H1 (cell line): Measurements from ENCODE around the gene BRD9. TPM values are rescaled to one million over a fixed set of nuclear protein-coding genes. Genes with fewer than 3 reads are reported as not detected.

ENCODE experiments used
- CTCF ChIA-PET: fragments of 300-600 bp; sonication (Branson Sonifier 250); formaldehyde crosslinking; loops from one replicate; lab custom pipeline; 2021; ENCODE audit not compliant: partially characterized antibody; lab: Charles Lee
- POLR2A ChIA-PET: fragments of 300-600 bp; sonication (Branson Sonifier 250); formaldehyde crosslinking; loops from one replicate; lab custom pipeline; 2021; ENCODE audit warnings: inconsistent platforms; ENCODE audit not compliant: partially characterized antibody; lab: Charles Lee
- DNase-seq, 2 experiments: peaks; one replicate each; pipeline versions ENCODE4 v3.0.0 to v3.0.0-alpha.2; 2010 to 2022; ENCODE audit warnings: low spot score in 2 of 2, low read depth in 1 of 2, mixed read lengths in 1 of 2
- FAIRE-seq: peaks from 2 replicates; lab custom pipeline; 2011; peaks lifted over from hg19 to GRCh38; lab: Jason Lieb, UNC
- H2AFZ ChIP-seq: 2 replicates; pipeline ENCODE4 v1.8.1; 2012; ENCODE audit warnings: low read length, inconsistent platforms
- H2AK5ac ChIP-seq: 2 replicates; pipeline ENCODE4 v1.6.1; 2013; ENCODE audit warnings: low read depth, low read length
- H2BK120ac ChIP-seq: replicated peaks from 2 replicates; pipeline ENCODE3; 2013; ENCODE audit warnings: low read depth, low read length, inconsistent platforms
- H2BK12ac ChIP-seq: 2 replicates; pipeline ENCODE4 v1.6.1; 2013; ENCODE audit warnings: low read depth, low read length
- H2BK15ac ChIP-seq: 2 replicates; pipeline ENCODE4 v1.6.1; 2013; ENCODE audit warnings: low read length
- H2BK20ac ChIP-seq: 2 replicates; pipeline ENCODE4 v1.6.1; 2013; ENCODE audit warnings: low read length
- H2BK5ac ChIP-seq: 2 replicates; pipeline ENCODE4 v1.6.1; 2013; ENCODE audit warnings: low read depth, low read length
- H3K14ac ChIP-seq: 2 replicates; pipeline ENCODE4 v1.6.1; 2013; ENCODE audit warnings: inconsistent platforms; ENCODE audit not compliant: insufficient read length
- H3K18ac ChIP-seq: 2 replicates; pipeline ENCODE4 v1.6.1; 2013; ENCODE audit warnings: low read length; ENCODE audit errors: extremely low read depth
- H3K23ac ChIP-seq: 2 replicates; pipeline ENCODE4 v1.6.1; 2013; ENCODE audit warnings: inconsistent platforms; ENCODE audit not compliant: insufficient read length
- H3K23me2 ChIP-seq: 2 replicates; pipeline ENCODE4 v1.6.1; 2013; ENCODE audit warnings: low read depth, low read length
- H3K27ac ChIP-seq: 2 replicates; pipeline ENCODE4 v1.6.1; 2011; ENCODE audit warnings: low read depth, low read length, inconsistent platforms
- H3K27me3 ChIP-seq, 4 experiments: replicated peaks in 1 of 4; 1 replicate in 1 of 4; 2 replicates in 3 of 4; pipeline versions ENCODE4 v1.6.1 to v1.8.1; 2011 to 2013; ENCODE audit warnings: low read length in 3 of 4, mild to moderate bottlenecking in 3 of 4, inconsistent platforms in 2 of 4, mixed read lengths in 2 of 4, moderate library complexity in 1 of 4; ENCODE audit not compliant: control insufficient read depth in 3 of 4, insufficient read depth in 3 of 4; ENCODE audit errors: extremely low read depth in 1 of 4
- H3K36me3 ChIP-seq, 4 experiments: 2 replicates each; pipeline versions ENCODE4 v1.6.1 to v1.8.1; 2011 to 2013; ENCODE audit warnings: mild to moderate bottlenecking in 4 of 4, low read length in 3 of 4, moderate library complexity in 2 of 4, control low read depth in 1 of 4, inconsistent platforms in 1 of 4; ENCODE audit not compliant: insufficient read depth in 4 of 4, control insufficient read depth in 2 of 4
- H3K4ac ChIP-seq: replicated peaks from 2 replicates; pipeline ENCODE3; 2013; ENCODE audit warnings: low read length, low read depth, mixed read lengths, inconsistent platforms; ENCODE audit not compliant: insufficient read length
- H3K4me1 ChIP-seq, 4 experiments: replicated peaks in 1 of 4; 1 replicate in 1 of 4; 2 replicates in 3 of 4; pipeline versions ENCODE4 v1.6.1 to v1.8.1; 2011 to 2013; ENCODE audit warnings: low read length in 3 of 4, inconsistent platforms in 2 of 4, mixed read lengths in 1 of 4; ENCODE audit not compliant: insufficient read depth in 4 of 4, control insufficient read depth in 3 of 4
- H3K4me2 ChIP-seq, 2 experiments: 2 replicates each; pipeline versions ENCODE4 v1.6.1 to v1.8.1; 2011 to 2013; ENCODE audit warnings: low read depth in 2 of 2, low read length in 2 of 2, control low read depth in 1 of 2, inconsistent platforms in 1 of 2, mild to moderate bottlenecking in 1 of 2; ENCODE audit not compliant: insufficient read depth in 1 of 2
- H3K4me3 ChIP-seq, 4 experiments: fragments of 200-600, 300-600 bp in 1 of 4; sonication (generic), shearing (Covaris generic), sonication (Bioruptor Twin) in 1 of 4; 2 replicates each; pipeline versions ENCODE4 v1.5.1 to v1.8.1; 2011 to 2016; ENCODE audit warnings: low read length in 4 of 4, low read depth in 3 of 4, control low read depth in 2 of 4, inconsistent platforms in 2 of 4, mild to moderate bottlenecking in 2 of 4, mixed read lengths in 1 of 4, moderate library complexity in 1 of 4; ENCODE audit not compliant: insufficient read depth in 2 of 4; ENCODE audit errors: extremely low read depth in 1 of 4
- H3K56ac ChIP-seq: replicated peaks from 2 replicates; pipeline ENCODE3; 2013; ENCODE audit warnings: low read depth, mild to moderate bottlenecking, mixed read lengths, low read length, inconsistent platforms; ENCODE audit not compliant: insufficient read length
- H3K79me1 ChIP-seq: 2 replicates; pipeline ENCODE4 v1.6.1; 2013; ENCODE audit warnings: low read depth, low read length, control low read depth
- H3K79me2 ChIP-seq, 2 experiments: 2 replicates each; pipeline versions ENCODE4 v1.6.1 to v1.8.1; 2012 to 2013; ENCODE audit warnings: low read length in 2 of 2, mild to moderate bottlenecking in 2 of 2, inconsistent platforms in 1 of 2; ENCODE audit not compliant: insufficient read depth in 2 of 2, control insufficient read depth in 1 of 2
- H3K9ac ChIP-seq, 4 experiments: replicated peaks in 1 of 4; 1 replicate in 1 of 4; 2 replicates in 3 of 4; pipeline versions ENCODE4 v1.6.1 to v1.8.1; 2011 to 2013; ENCODE audit warnings: low read depth in 3 of 4, low read length in 3 of 4, control low read depth in 2 of 4, mild to moderate bottlenecking in 2 of 4, moderate library complexity in 2 of 4, inconsistent platforms in 1 of 4; ENCODE audit errors: extremely low read depth in 1 of 4
- H3K9me3 ChIP-seq, 2 experiments: 2 replicates each; pipeline versions ENCODE4 v1.6.1 to v1.8.1; 2012 to 2013; ENCODE audit warnings: mild to moderate bottlenecking in 2 of 2, moderate library complexity in 2 of 2, control low read depth in 1 of 2, inconsistent platforms in 1 of 2, low read depth in 1 of 2, low read length in 1 of 2, mixed read lengths in 1 of 2; ENCODE audit not compliant: insufficient read depth in 2 of 2
- H4K20me1 ChIP-seq, 2 experiments: replicated peaks in 1 of 2; 2 replicates each; pipeline versions ENCODE3 to v1.8.1; 2011 to 2013; ENCODE audit warnings: inconsistent platforms in 2 of 2, low read length in 2 of 2, mild to moderate bottlenecking in 1 of 2; ENCODE audit not compliant: insufficient read depth in 2 of 2, control insufficient read depth in 1 of 2
- H4K5ac ChIP-seq: 2 replicates; pipeline ENCODE4 v1.6.1; 2013; ENCODE audit warnings: low read length, low read depth, mixed read lengths, inconsistent platforms; ENCODE audit not compliant: insufficient read length
- H4K8ac ChIP-seq: 2 replicates; pipeline ENCODE4 v1.8.0; 2013; ENCODE audit warnings: mild to moderate bottlenecking, moderate library complexity, low read length, inconsistent platforms; ENCODE audit not compliant: insufficient read depth; ENCODE audit errors: extremely low read depth
- H4K91ac ChIP-seq: replicated peaks from 2 replicates; pipeline ENCODE3; 2013; ENCODE audit warnings: low read length, mixed read lengths, inconsistent platforms; ENCODE audit not compliant: insufficient read length
- BCL11A ChIP-seq, 2 experiments: IDR thresholded peaks; one replicate each; pipeline ENCODE4 v1.6.1; 2011; ENCODE audit warnings: low read depth in 2 of 2, low read length in 2 of 2, mild to moderate bottlenecking in 2 of 2
- CHD1 ChIP-seq: IDR thresholded peaks from 2 replicates; pipeline ENCODE4 v1.6.1; 2012; ENCODE audit warnings: low read depth, low read length, improper control_type of control experiment
- CTBP2 ChIP-seq: IDR thresholded peaks from 2 replicates; pipeline ENCODE4 v1.7.0; 2011; ENCODE audit warnings: borderline replicate concordance, mild to moderate bottlenecking, moderate library complexity, mixed read lengths, low read length; ENCODE audit not compliant: insufficient read depth, insufficient read length
- HDAC6 ChIP-seq: IDR thresholded peaks from one replicate; pipeline ENCODE4 v1.7.1; 2012; ENCODE audit warnings: low read depth, mild to moderate bottlenecking, inconsistent platforms, low read length, moderate library complexity
- JUN ChIP-seq: IDR thresholded peaks from 2 replicates; pipeline ENCODE4 v1.6.1; 2011; ENCODE audit warnings: low read depth, mild to moderate bottlenecking, improper control_type of control experiment, low read length
- JUND ChIP-seq: IDR thresholded peaks from 2 replicates; pipeline ENCODE4 v1.6.1; 2011; ENCODE audit warnings: mild to moderate bottlenecking, improper control_type of control experiment, low read length
- NANOG ChIP-seq: IDR thresholded peaks from 2 replicates; pipeline ENCODE4 v1.6.1; 2011; ENCODE audit warnings: low read length, low read depth, mild to moderate bottlenecking, inconsistent platforms; ENCODE audit not compliant: insufficient read depth, poor library complexity, severe bottlenecking
- RXRA ChIP-seq: IDR thresholded peaks from 2 replicates; pipeline ENCODE4 v1.6.1; 2011; ENCODE audit warnings: low read depth, mild to moderate bottlenecking, low read length, moderate library complexity; ENCODE audit not compliant: insufficient read depth
- SIN3A ChIP-seq, 2 experiments: IDR thresholded peaks in 1 of 2; conservative IDR thresholded peaks in 1 of 2; 2 replicates each; pipeline ENCODE4 v1.6.1; 2011 to 2012; ENCODE audit warnings: low read length in 2 of 2, improper control_type of control experiment in 1 of 2, low read depth in 1 of 2, mild to moderate bottlenecking in 1 of 2
- SRF ChIP-seq: IDR thresholded peaks from 2 replicates; pipeline ENCODE4 v1.6.1; 2011; ENCODE audit warnings: mild to moderate bottlenecking, low read depth, low read length, moderate library complexity
- TBP ChIP-seq: IDR thresholded peaks from 2 replicates; pipeline ENCODE4 v1.6.1; 2011; ENCODE audit warnings: low read depth, low read length, improper control_type of control experiment
- WGBS, 2 experiments: shearing (Covaris generic) in 1 of 2; methylation state at CpG; one replicate each; pipeline versions ENCODE4 v1.1.6 to v1.1.7; 2013 to 2015; ENCODE audit warnings: low lambda C conversion rate in 2 of 2, mixed read lengths in 2 of 2, inconsistent platforms in 1 of 2, low coverage in 1 of 2, missing lambda C conversion rate in 1 of 2; ENCODE audit not compliant: insufficient replicate concordance in 2 of 2, insufficient coverage in 1 of 2, insufficient read length in 1 of 2; ENCODE audit errors: extremely low coverage in 1 of 2, missing lambda C conversion rate in 1 of 2; 5-methylcytosine and 5-hydroxymethylcytosine counted together
- polyA plus RNA-seq, 7 experiments: library from polyadenylated mRNA; depleted of rRNA in 3 of 7; stranded (reverse) in 5 of 7; unstranded in 2 of 7; fragments of >200 nt in 5 of 7; fragments of 200-250 nt in 2 of 7; gene quantifications; 1 replicate in 5 of 7; 2 replicates in 1 of 7; 4 replicates in 1 of 7; pipeline versions ENCODE4 v1.2.1 to v1.2.3, GENCODE V29; 2011 to 2013; ENCODE audit warnings: missing spikeins in 2 of 7, mixed read lengths in 2 of 7
- total RNA-seq: library from RNA; stranded (reverse); fragmentation: NEBNext Ultra II Directional; extraction: Animal tissue kit (Norgen Biotek cat#: 25700); gene quantifications from 2 replicates; pipeline ENCODE4 v1.2.1, GENCODE V29; 2021
- TF ChIP-seq, protein P1 (sequence below): IDR thresholded peaks from 2 replicates; pipeline ENCODE4 v1.6.1; 2012; ENCODE audit warnings: inconsistent platforms

Gene BRD9
- total and polyA plus RNA-seq, 2 of the 8 experiments (the other 6 are each of a cell fraction or from before 2014, with no cell fraction given): 9.3 to 49.4 TPM

GRCh38 chr5:851076-851475 lies 41.5 kb downstream of the BRD9 start:
- Histone ChIP-seq H2BK120ac (no peak overlapping the region), H3K23ac (no peak overlapping the region), H3K4ac (no peak overlapping the region), H3K36me3 (peaks cover 0 to 5% (median 0%) of the 10 kb centered on the region in 4 experiments; a peak in 3 of 8 replicates), H2BK5ac (no peak overlapping the region), H3K14ac (no peak overlapping the region), H3K18ac (no peak overlapping the region; the same call in 1 of the 2 replicates), H2AK5ac (no peak overlapping the region), H3K4me1 (peaks cover 0 to 3% (median 0%) of the 10 kb centered on the region in 4 experiments; a peak in 1 of 7 replicates), H4K20me1 (peaks cover 0 to 3% of the 10 kb centered on the region in 2 experiments), H3K56ac (no peak overlapping the region), H2BK12ac (no peak overlapping the region), H3K27me3 (0 out of 7 replicates have a peak, but pooled peaks cover 0 to 2% (median 0%) of the 10 kb centered on the region in 4 experiments), H2BK15ac (no peak overlapping the region), H3K27ac (no peak overlapping the region), H4K91ac (no peak overlapping the region), H4K5ac (no peak overlapping the region), H4K8ac (0 out of 2 replicates have a peak overlapping the region, but pooled peaks have one; percentile 25), H3K4me3 (no peak overlapping the region), H2BK20ac (no peak overlapping the region), H3K9me3 (no peaks in the 10 kb centered on the region), H3K79me2 (no peaks in the 10 kb centered on the region), H2AFZ (no peak overlapping the region), H3K79me1 (no peaks in the 10 kb centered on the region; the same call in 1 of the 2 replicates), H3K4me2 (no peak overlapping the region), H3K23me2 (peaks cover 3% of the 10 kb centered on the region; the same call in 1 of the 2 replicates), H3K9ac (no peak overlapping the region)
- DNase-seq: no peak
- no peak for TF ChIP-seq NANOG
- no peak for TF ChIP-seq RXRA
- no peak for TF ChIP-seq CHD1
- no peak for TF ChIP-seq BCL11A (IDR thresholded peaks at IDR 0.05; ENCODE audit: low read depth in 2 of 2, low read length in 2 of 2)
- TF ChIP-seq JUN: no peak
- no peak for TF ChIP-seq SIN3A (conservative IDR thresholded peaks at IDR 0.05 in 1 of 2, IDR thresholded peaks at IDR 0.05 in 1 of 2; ENCODE audit: low read depth in 1 of 2, low read length in 2 of 2)
- TF ChIP-seq HDAC6: no peak
- TF ChIP-seq JUND: no peak
- TF ChIP-seq, protein P1, sequence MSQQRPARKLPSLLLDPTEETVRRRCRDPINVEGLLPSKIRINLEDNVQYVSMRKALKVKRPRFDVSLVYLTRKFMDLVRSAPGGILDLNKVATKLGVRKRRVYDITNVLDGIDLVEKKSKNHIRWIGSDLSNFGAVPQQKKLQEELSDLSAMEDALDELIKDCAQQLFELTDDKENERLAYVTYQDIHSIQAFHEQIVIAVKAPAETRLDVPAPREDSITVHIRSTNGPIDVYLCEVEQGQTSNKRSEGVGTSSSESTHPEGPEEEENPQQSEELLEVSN: no peak
- no peak for TF ChIP-seq SRF
- TF ChIP-seq TBP: no peak
- no peak for TF ChIP-seq CTBP2
- 96% methylated on average over 17 of the region's 19 CpGs; no CpG with 5 or more reads in 1 of the 2 experiments for WGBS, 2 experiments
- ChIA-PET CTCF (interaction anchor here (1.3 kb wide), 1 partner anchor 24 kb away, joined by 3 read pairs; no protein-coding TSS in a partner anchor), POLR2A (interaction anchor here (0.9 to 2.8 kb wide), 5 partner anchors 9 to 379 kb away, joined by 3 to 20 read pairs (median 5); no protein-coding TSS in a partner anchor)
- no peak for FAIRE-seq
